ENCODE measurements around the gene KCNQ2. TPM values are rescaled to one million over a fixed set of nuclear protein-coding genes. Genes with fewer than 3 reads are reported as not detected.
A peak's percentile ranks its signal among the peaks of the same experiment; 100 is the strongest.

KCNQ2 gene
- total RNA-seq, 1 experiment from 2014 or later: 0.17 TPM

- DNase-seq (ENCODE audit: low read depth): peak; percentile 48
Measured at GRCh38 chr20:63501818-63502670, 29.6 kb upstream of the KCNQ2 start.

- no peak for DNase-seq (ENCODE audit: low read depth)
Measured at GRCh38 chr20:63500902-63501817, 28.7 kb upstream of the KCNQ2 start.

DNA sequence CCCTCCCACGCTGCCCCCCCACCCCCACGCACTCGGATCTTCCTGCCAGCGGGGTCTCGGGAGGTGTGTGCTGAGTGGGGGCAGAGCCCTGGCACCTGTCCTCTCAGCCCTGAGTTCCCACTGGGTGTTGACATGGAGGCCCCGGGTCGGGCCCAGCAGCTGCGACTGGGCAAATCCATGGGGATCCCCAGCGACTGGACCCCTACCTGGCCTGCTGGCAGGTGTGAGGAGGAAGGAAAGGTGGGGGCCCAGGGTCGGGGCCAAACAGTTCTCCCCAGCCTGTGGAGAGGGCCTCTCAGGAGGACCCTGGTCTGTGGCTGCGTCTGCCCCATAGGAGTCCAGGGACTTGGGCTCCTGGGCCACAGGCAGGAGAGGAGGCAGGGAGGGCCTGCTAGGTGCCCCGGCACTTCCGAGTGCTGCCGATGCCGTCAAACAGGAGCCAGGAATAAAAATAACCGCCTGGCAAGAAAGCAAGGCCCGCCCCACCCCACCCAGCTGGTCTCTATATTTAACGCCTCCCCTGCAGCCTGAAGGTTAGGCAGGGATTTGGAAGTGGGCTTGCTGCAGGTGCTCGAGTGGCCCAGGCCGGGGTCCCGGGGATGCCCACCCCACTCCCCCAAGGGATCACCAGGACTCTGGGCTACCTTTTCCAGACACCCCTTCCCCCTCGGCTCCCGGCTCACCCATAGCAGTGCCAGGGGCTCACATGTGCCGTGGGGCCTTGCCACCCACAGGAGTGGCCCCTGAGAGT, 27.9 kb upstream of the KCNQ2 start:
- DNase-seq (ENCODE audit: low read depth): no peak

DNA sequence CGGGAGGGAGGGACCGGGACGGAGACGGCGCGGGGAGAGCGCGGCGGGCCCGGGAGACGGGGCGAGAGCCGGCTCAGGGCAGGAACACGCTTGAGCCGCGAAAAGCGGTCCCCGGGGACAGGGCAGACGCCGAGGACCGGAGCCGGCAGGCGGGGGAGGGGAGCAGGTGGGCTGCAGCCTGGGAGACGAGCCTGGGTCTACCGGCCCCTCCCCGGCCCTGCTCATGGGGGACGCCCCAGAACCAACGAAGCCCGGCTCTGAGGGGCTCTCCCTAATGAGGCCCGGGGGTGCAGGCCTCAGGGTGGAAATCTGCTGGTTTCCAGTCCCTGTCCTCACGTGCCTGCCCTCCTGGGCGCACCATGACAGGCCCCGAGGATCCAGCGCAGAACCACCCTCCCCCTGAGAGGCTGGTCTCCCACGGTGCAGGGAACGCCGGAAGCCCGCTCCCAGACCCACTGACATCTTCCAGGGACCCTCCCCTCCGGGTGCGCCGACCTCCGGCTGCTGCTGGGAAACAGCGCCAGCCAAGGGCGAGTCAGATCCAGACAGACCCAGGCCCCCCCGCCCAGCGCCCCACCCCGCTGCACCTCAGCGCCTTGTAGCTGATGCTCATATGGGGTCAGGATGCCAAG, 27.0 kb upstream of the KCNQ2 start:
- no peak for DNase-seq (ENCODE audit: low read depth)

- no peak for DNase-seq (ENCODE audit: low read depth)
Measured at GRCh38 chr20:63498960-63499337, 26.5 kb upstream of the KCNQ2 start, which contains the start of gene EEF1A2. Gene EEF1A2, minus strand, starts transcription at chr20:63499083. Its CDS starts 1,320 bp downstream, at chr20:63497763.

DNA sequence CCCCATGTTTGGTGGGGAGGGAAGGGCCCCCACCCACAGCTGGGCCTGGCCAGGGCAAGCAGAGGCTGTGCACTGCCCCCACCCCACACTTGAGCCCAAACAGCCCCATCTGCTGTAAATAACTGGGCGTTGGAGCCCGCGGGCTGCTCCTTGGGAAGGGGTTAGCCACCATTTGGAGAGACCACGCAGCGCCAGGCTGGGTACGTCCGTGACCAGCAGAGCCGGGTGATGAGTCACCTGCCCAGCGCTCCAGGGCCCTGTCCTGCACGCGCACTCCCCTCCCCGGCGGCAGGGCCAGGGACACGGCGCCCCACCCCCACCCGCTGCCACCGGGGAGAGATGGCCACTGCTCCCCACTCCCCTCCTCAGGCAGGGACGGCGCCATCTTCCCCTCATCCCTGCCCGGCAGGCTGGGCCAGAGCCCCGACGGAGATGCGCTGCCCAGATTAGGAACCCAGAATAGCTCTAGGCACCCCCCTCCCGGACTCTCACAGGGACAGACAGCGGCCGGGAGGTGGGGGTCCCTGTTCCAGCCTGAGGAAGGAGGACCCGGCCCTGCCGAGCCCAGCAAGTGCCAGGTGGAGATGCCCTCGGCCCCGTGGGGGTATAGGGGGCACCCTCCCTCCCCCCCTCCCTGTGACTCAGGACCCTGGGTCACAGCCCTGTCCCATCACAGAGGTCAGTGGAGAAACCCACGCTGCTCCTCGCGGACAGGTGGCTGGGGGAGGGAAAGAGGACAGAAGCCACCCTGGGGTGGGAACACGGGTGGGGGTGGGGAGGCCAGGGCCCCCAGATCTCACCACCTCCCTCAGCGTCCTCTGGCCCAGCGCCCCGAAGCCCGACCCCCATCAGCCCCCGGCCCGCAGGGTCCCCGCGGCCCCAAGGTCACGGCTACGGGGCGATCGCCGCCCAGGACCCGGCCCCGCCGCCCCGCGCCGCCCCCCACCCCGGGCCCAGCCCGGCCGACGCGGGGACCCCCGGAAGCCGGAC, 25.8 kb upstream of the KCNQ2 start:
- peak; percentile 73 for DNase-seq (ENCODE audit: low read depth)

DNA sequence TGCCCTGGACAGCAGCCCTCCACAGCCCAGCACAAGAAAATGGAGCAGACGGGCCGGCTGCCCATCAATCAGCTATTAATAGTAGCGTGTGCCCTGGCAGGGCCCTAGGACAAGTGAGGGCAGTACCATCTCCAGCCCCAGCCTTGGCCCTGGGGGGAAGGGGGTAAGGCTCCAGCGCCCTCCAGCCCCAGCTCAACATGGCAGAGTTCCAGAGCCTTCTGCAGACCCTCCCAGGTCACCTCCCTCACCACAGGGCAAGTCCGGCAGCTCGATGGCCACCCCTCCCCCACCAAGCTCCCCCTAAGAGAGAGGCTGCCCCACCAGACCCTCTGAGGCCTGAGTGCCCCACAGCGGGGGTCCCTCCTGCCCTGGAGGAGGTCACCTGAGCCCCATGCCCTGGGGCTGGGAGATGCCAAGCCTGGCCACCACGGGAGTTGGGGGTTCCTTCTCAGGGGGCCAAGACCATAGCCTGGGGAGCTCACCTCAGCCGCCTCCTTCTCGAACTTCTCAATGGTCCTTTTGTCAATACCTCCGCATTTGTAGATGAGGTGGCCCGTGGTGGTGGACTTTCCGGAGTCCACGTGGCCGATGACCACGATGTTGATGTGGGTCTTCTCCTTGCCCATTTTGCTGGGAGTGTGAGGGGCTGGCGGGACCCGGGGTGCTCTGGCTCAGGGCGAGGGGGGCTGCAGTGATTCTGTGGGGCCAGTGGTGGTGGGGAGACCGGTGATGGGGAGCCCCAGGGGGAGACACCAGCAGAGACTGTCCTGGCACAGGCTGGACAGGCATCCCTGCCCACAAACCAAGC, 24.9 kb upstream of the KCNQ2 start:
- DNase-seq (ENCODE audit: low read depth): no peak

- no peak for DNase-seq (ENCODE audit: low read depth)
Measured at GRCh38 chr20:63496596-63497120, 24.2 kb upstream of the KCNQ2 start.

DNA sequence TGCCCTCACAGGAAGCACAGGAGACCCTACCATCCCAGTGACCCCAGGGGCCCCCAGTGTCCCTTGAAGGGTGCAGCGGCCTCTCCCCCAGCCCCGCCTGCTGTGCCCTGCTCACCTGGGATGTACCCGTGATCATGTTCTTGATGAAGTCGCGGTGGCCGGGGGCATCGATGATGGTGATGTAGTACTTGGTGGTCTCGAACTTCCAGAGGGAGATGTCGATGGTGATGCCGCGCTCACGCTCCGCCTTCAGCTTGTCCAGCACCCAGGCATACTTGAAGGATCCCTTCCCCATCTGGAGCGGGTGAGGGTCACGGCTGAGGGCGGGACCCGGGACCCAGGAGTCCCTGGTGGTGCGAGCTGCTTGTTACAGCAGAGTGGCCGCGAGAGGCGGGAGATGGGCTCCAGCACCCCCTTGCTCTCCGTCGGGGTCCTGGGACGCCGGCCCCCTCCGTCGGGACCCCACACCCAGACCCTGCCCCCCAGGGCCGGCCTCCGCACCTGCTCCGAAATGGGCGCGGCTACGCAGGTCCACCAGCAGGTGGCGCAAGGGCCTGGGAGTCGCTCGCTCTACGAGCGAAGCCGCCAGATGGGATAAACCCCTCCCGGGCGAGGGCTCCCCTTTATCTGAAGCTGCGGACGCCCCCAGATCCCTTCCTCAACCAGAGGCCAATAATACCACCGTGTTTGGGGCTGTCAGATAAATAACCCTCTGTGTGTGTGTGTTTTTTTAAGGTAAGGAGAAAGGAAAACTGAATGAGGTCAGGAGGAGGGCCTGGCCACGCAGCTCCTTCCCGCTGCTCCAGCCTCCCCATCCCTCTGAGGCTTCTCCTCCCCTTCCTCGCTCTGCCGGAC, 23.5 kb upstream of the KCNQ2 start:
- peak; percentile 68 for DNase-seq (ENCODE audit: low read depth)

- DNase-seq (ENCODE audit: low read depth): no peak
Measured at GRCh38 chr20:63495167-63495720, 22.8 kb upstream of the KCNQ2 start.

GRCh38 chr20:63494420-63495166, 22.1 kb upstream of the KCNQ2 start:
- no peak for DNase-seq (ENCODE audit: low read depth)

- no peak for DNase-seq (ENCODE audit: low read depth)
Measured at GRCh38 chr20:63494084-63494419, 21.6 kb upstream of the KCNQ2 start.

GRCh38 chr20:63493563-63494020, 21.1 kb upstream of the KCNQ2 start:
- DNase-seq (ENCODE audit: low read depth): no peak

GRCh38 chr20:63492982-63493381, 20.5 kb upstream of the KCNQ2 start:
- DNase-seq (ENCODE audit: low read depth): no peak

- DNase-seq (ENCODE audit: low read depth): no peak
Measured at GRCh38 chr20:63492518-63492917, 20.1 kb upstream of the KCNQ2 start.

DNA sequence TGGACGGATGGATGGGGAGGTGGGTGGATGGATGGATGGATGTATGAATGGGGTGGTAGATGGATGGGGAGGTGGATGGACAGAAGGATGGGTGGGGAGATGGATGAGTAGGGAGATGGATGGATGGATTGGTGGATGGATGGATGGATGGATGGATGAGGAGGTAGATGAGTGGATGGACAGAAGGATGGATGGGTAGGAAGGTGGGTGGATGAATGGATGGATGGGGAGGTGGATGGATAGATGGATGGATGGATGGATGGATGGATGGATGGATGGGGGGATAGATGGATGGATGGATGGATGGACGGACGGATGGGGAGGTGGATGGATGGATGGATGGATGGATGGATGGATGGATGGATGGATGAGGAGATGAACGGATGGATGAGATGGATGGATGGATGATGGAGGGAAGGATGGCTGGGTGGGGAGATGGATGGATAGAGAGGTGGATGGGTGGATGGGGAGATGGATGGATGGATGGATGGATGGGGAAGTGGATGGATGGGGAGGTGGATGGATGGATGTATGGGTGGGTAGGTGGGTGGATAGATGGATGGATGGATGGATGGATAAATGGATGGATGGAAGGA, 19.3 kb upstream of the KCNQ2 start:
- DNase-seq (ENCODE audit: low read depth): no peak

DNA sequence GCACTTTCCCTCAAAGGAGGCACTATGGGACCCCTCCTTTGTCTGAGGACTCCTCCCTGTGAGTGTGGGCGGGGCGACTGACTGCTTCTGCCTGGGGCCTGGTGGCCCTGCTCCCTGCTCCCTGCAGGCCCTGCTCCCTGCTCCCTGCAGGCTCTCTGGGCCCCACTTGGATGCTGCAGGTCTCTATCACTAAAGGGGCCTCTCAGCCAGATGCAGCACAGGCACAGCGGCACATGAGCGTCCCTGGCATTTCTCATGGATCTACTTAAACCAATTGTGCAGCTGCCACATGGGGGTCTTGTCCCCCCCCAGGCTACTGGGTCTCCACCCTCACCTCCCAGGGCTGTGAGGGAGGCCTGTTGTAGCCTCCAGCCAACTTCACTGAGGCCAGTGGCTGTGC, 18.6 kb upstream of the KCNQ2 start:
- no peak for DNase-seq (ENCODE audit: low read depth)
